HUDEP-2 (cell line): ENCODE measurements around the gene C22orf39.

Experiments
- DNase-seq, 76 experiments: peaks; one replicate each; lab custom pipeline; 2025; ENCODE audit not compliant: unreplicated experiment in 76 of 76; lab: John Stamatoyannopoulos, UW

Gene C22orf39, protein sequence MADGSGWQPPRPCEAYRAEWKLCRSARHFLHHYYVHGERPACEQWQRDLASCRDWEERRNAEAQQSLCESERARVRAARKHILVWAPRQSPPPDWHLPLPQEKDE

DNA sequence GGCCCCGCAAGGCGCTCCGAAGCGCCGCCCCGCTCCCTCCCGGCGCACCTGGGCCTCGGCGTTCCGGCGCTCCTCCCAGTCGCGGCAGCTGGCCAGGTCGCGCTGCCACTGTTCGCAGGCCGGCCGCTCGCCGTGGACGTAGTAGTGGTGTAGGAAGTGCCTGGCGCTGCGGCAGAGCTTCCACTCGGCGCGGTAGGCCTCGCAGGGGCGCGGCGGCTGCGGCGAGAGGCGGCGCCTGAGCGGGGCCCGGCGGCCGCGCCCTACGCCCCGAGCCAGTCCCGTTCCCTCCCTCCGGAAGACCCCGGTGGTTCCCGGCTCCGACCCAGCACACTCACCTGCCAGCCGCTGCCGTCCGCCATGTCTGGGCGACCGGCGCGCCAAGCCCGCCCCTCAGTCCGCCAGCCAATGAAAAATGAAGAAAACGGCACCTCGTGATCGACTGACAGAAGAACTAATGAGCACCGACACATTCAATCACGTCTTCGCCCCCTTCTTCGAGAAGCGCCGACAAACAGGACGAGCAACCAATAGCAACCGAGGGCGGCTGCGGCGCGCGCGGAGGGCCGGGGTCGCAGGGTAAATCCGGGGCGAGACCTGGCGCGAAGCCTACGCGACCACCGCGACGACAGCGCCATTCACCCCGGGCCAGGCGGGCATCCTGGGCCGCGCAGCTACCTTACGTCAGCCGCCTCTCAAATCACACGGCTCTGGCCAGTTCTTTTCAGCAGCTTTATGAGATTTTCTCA is at the start of gene C22orf39:
TSS of gene C22orf39 (minus strand) at position 382 of the 746 bp plus-strand sequence. CDS start at position 359, 23 bp downstream.
- DNase-seq: peak in 73 of 76 experiments; percentile 28 to 91 (median 74)

DNA sequence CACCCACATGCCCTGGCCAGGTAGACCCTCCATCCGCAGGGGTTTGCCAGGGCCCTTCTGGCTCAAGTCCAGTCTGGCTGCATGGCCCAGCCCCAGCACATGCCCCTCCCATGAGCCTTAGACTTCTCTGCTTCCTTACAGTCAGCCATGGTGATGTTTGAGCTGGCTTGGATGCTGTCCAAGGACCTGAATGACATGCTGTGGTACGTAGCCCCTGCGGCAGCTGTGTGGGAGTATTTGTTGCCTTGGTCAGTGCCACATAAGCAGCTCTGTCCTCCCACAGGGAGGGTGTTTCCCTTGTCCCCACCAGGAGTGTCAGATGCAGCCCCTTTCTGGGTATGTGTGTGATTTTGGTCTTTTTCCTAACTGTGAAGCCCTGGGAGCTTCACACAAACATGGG is 49.7 kb upstream of the C22orf39 start:
- DNase-seq: peak in 62 of 76 experiments; percentile 8 to 87 (median 49)

- no peak for DNase-seq
Observed at GRCh38 chr22:19496324-19496630, 48.8 kb upstream of the C22orf39 start.

DNA sequence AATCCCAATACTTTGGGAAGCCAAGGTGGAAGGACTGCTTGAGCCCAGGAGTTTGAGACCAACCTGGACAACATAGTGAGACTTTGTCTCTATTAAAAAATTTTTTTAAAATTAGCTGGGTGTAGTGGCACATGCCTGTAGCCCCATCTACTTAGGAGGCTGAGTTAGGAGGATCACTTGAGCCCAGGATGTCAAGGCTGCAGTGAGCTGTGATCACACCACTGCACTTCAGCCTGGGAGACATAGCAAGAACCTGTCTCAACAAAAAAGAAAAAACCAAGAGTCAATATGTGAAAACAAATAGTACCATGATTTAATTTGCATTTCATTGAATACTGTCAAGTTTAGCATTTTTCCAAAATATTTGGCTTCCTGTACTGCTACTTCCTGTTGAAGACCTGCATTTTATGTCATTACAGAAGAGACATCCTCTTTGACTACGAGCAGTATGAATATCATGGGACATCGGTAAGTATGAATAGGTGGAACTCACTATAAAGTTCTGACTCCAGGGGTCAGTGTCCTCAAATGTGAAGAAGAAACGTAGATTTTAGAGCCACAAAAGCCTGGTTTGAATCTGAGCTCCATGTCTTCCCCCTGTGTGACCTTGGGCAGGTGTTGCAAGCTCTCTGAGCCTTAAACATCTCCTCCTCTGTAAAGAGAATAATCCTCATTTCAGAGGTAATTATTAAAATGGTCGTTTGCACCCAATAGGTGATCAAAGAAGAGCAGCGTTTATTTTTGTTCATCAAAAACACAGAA is 48.2 kb upstream of the C22orf39 start:
- no peak for DNase-seq

GRCh38 chr22:19494676-19495173 is 47.2 kb upstream of the C22orf39 start:
- no peak for DNase-seq

GRCh38 chr22:19494001-19494560 is 46.6 kb upstream of the C22orf39 start:
- DNase-seq: no peak

- DNase-seq: no peak
Observed at GRCh38 chr22:19492504-19493174, 45.1 kb upstream of the C22orf39 start.

- no peak for DNase-seq
Observed at GRCh38 chr22:19490628-19491230, 43.2 kb upstream of the C22orf39 start.

- DNase-seq: peak in 3 of 76 experiments; percentile 4 to 12 (median 10)
Observed at GRCh38 chr22:19488884-19489843, 41.7 kb upstream of the C22orf39 start.

GRCh38 chr22:19488285-19488684 is 40.8 kb upstream of the C22orf39 start:
- DNase-seq: no peak

- no peak for DNase-seq
Observed at GRCh38 chr22:19483481-19484244, 36.2 kb upstream of the C22orf39 start.

GRCh38 chr22:19482297-19482696 is 34.8 kb upstream of the C22orf39 start:
- no peak for DNase-seq

GRCh38 chr22:19480789-19481188 is 33.3 kb upstream of the C22orf39 start:
- DNase-seq: no peak

GRCh38 chr22:19480173-19480568 is 32.7 kb upstream of the C22orf39 start:
- no peak for DNase-seq

DNA sequence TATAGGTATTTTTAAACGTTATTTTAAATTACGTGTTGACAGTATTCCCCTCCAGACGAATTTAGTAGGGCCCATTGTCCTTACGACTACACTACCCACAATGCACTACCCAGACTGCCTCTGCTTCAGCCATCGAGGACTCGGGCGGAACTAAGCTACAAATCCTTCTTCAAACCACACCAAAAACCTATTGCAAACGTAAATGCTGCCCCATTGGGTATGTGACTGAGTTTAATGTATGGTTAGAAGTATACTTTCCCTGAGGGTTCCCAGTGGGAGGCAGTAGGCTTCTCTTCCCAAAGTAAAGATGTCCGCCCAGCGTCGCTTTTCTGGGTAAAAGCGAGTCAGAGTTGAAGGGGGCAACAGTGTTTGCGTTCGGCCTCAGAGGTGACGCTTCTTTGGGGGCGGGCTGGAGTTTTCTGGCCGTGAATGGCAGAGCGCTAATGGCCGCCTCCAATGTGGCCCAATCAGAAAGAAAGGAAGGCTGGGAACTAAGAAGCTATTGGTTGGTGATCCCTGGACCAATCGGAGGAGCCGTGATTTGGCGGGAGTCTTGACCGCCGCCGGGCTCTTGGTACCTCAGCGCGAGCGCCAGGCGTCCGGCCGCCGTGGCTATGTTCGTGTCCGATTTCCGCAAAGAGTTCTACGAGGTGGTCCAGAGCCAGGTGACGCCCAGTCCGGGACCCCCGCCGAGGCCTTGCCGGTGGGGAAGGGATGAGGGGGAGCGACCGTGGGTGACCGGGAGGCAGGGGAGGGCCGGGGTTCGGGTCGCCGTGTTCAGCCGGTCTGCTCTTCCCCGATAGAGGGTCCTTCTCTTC is 32.1 kb upstream of the C22orf39 start, which contains the start of gene CDC45:
TSS of gene CDC45 (plus strand) at position 566 of the 818 bp plus-strand sequence. CDS start at position 615, 49 bp downstream.
- peak in 75 of 76 experiments; percentile 40 to 97 (median 91) for DNase-seq

- DNase-seq: peak in 68 of 76 experiments; percentile 7 to 85 (median 66)
Observed at GRCh38 chr22:19478901-19479354, 31.4 kb upstream of the C22orf39 start, which contains the start of gene UFD1. UFD1 (minus strand) TSS chr22:19479193; CDS start chr22:19479085, 108 bp downstream.
